Pancreas (tissue), 10 donors: ENCODE data around the gene TNN. TPM values are rescaled to one million over a fixed set of nuclear protein-coding genes. Genes with fewer than 3 reads are reported as not detected.
A peak's percentile ranks its signal among the peaks of the same experiment; 100 is the strongest.

Source experiments
- ATAC-seq, 4 donors: fragments of 200-7000 bp; cut with Tn5 transposase; one replicate each; pipeline versions ENCODE4 v1.8.0 to v1.9.1; 2020; ENCODE audit warnings: mild to moderate bottlenecking in 4 of 4, moderate library complexity in 4 of 4
- DNase-seq, 6 donors: peaks; one replicate each; pipeline ENCODE4 v3.0.0-alpha.2; 2020
- FAIRE-seq: peaks from 2 replicates; lab custom pipeline; 2012; peaks lifted over from hg19 to GRCh38; lab: Jason Lieb, UNC
- H3K27ac ChIP-seq, 4 donors: fragments of 200-600 bp; sonication (generic); 1 replicate in 3 of 4; 2 replicates in 1 of 4; pipeline versions ENCODE4 v1.5.0 to v1.8.0; 2020
- H3K27me3 ChIP-seq, 4 donors: fragments of 200-600 bp; one replicate each; pipeline ENCODE4 v1.8.0; 2021
- H3K36me3 ChIP-seq, 3 donors: fragments of 200-600 bp; sonication (generic) in 1 of 3; one replicate each; pipeline versions ENCODE4 v1.5.0 to v1.8.0; 2020 to 2021
- H3K4me1 ChIP-seq, 3 donors: fragments of 200-600 bp; one replicate each; pipeline ENCODE4 v1.8.0; 2021
- H3K4me3 ChIP-seq, 4 donors: fragments of 200-600 bp; sonication (generic) in 2 of 4; one replicate each; pipeline versions ENCODE4 v1.5.0 to v1.8.0; 2020 to 2021
- H3K9me3 ChIP-seq, 4 donors: fragments of 200-600 bp; one replicate each; pipeline ENCODE4 v1.8.0; 2021
- WGBS, 2 donors: extraction: QIAGEN DNeasy Blood & Tissue Kit; methylation state at CpG; one replicate each; pipeline ENCODE4 v1.1.7; 2013; 5-methylcytosine and 5-hydroxymethylcytosine counted together
- intact Hi-C, 3 donors: fragments of 100-400 bp; cut with DNase I; formaldehyde crosslinking; loops; one replicate each; pipeline versions ENCODE4 v1.11.1 to v1.14.2; 2022
- polyA plus RNA-seq, 2 donors: library from polyadenylated mRNA; stranded (reverse); fragments of 200-250 nt; gene quantifications; one replicate each; pipeline ENCODE4 v1.2.3, GENCODE V29; 2013
- total RNA-seq, 6 donors: library from RNA; stranded (reverse); fragmentation: NEBNext Ultra II Directional in 4 of 6; extraction: Animal tissue kit (Norgen Biotek cat#: 25700) in 4 of 6; gene quantifications; one replicate each; pipeline versions ENCODE4 v1.2.1 to v1.2.4, GENCODE V29; 2021 to 2023
- TF ChIP-seq, protein P1 (sequence below), 4 donors: fragments of 200-600 bp; sonication (generic) in 3 of 4; IDR thresholded peaks; one replicate each; pipeline versions ENCODE4 v1.5.0 to v1.8.0; 2021; ENCODE audit warnings: antibody characterized with exemption in 4 of 4
- donor health status: healthy with polysubstance abuse.
- donor health status: DM: no; HTN: no; CAD: no; lungs with moderate emphysema.
- donor health status: DM: no; HTN: no; CAD: no.
- donor health status: control.
- donor health status: control.
- donor health status: Bipolar disorder and iron deficiency.
- donor health status: DM: yes; HTN: yes; CAD: no.
- donor health status: DM: no; HTN: no; CAD: no.
- donor health status: DM: no; HTN: no; CAD: no.
- donor health status: DM: yes; HTN: yes; CAD: no.

Gene TNN
- total and polyA plus RNA-seq, 8 donors, result 0.05 to 0.09 (median 0.07) TPM; not detected in 4

DNA sequence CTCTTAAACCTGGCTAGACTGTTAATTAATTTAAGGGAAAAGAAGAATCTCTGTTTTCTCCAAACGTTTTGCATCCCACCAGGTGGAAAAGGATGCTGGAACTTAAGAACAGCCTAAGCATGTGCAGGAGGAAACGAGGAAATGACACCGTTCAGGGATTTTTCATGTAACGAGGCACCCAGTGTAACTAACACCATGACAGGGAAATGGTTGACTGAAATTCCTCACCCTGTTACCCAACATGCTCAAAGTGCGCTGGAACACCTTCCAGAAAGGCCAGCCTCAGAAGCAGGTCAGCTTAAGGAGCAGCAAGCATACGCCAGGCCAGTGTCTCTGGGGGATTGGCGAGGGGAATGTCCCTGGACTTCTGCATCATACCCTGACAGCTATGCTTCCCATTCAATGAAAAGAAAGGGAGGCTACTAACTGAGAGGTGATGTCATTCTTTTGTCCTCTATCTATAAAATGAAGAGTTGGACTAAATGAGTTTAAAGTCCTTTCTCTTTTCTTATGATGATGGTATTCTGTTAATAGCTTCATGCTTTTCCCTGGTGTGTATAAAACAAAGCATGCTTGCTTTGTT lies 21.6 kb downstream of the TNN start:
- FAIRE-seq (no peak), ATAC-seq (no peak), DNase-seq (no peak)
- Histone ChIP-seq H3K27ac (no peak overlapping the region), H3K4me3 (no peak overlapping the region), H3K36me3 (no peaks in the 10 kb centered on the region), H3K4me1 (no peaks in the 10 kb centered on the region), H3K27me3 (no peaks in the 10 kb centered on the region), H3K9me3 (no peaks in the 10 kb centered on the region)
- WGBS, 2 donors, result 70 to 71% methylated on average over 7 of the region's 7 CpGs
- intact Hi-C loops, result no loop called here
- TF ChIP-seq, protein P1, sequence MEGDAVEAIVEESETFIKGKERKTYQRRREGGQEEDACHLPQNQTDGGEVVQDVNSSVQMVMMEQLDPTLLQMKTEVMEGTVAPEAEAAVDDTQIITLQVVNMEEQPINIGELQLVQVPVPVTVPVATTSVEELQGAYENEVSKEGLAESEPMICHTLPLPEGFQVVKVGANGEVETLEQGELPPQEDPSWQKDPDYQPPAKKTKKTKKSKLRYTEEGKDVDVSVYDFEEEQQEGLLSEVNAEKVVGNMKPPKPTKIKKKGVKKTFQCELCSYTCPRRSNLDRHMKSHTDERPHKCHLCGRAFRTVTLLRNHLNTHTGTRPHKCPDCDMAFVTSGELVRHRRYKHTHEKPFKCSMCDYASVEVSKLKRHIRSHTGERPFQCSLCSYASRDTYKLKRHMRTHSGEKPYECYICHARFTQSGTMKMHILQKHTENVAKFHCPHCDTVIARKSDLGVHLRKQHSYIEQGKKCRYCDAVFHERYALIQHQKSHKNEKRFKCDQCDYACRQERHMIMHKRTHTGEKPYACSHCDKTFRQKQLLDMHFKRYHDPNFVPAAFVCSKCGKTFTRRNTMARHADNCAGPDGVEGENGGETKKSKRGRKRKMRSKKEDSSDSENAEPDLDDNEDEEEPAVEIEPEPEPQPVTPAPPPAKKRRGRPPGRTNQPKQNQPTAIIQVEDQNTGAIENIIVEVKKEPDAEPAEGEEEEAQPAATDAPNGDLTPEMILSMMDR (IDR thresholded peaks at IDR 0.05), result no peak

DNA sequence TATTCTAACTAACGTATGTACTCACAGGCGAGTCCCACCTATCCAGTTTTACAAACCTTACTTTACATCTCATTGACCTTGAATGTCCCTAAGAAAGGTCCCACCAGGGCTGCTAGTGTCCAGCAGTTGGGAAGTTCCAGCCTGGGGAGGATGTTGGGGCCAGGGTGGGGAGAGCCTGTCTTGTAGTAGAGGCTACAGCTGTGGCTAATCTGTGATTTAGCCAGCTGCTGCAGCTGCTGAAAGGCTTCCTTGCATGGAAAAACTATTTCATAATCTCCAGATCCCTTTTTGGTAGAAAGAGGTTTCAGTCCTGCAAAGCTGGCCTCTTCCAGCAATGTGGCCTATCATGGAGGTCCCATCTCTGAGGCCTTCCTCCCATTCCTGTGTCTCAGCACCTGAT lies 23.1 kb downstream of the TNN start:
- WGBS, 2 donors, result 90 to 93% methylated on average over 2 of the region's 2 CpGs
- FAIRE-seq (no peak), ATAC-seq (no peak), DNase-seq (no peak)
- no peaks in the 10 kb centered on the region for H3K9me3 ChIP-seq
- intact Hi-C loops, result no loop called here
- H3K27me3 ChIP-seq, result no peaks in the 10 kb centered on the region
- no peaks in the 10 kb centered on the region for H3K36me3 ChIP-seq
- no peaks in the 10 kb centered on the region for H3K4me1 ChIP-seq
- H3K4me3 ChIP-seq, result no peak overlapping the region
- H3K27ac ChIP-seq, result no peak overlapping the region
- TF ChIP-seq, protein P1 (IDR thresholded peaks at IDR 0.05), result no peak

DNA sequence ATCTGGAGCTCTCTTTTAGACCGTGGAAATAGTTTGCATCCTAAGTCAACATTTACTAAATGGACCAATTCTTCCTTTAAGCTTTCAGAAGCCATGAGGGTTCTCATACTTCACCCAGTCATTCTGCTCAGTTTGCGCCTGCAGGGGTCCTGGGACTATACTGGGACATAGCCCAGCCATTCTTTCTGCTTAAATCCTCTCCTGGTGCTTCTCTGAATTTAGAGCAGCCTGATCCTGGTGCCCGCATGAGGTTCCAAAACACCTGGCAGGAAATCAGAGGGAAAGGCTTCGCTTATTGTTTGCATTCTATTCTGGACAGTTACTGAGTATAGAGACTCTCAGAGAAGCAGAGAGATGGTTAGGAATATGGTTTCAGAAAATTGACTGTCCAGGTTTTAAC lies 27.0 kb downstream of the TNN start:
- Histone ChIP-seq H3K36me3 (no peaks in the 10 kb centered on the region), H3K4me3 (no peak overlapping the region), H3K27ac (no peak overlapping the region), H3K4me1 (no peaks in the 10 kb centered on the region), H3K27me3 (no peaks in the 10 kb centered on the region), H3K9me3 (no peaks in the 10 kb centered on the region)
- FAIRE-seq (no peak), ATAC-seq (no peak), DNase-seq (no peak)
- TF ChIP-seq, protein P1 (IDR thresholded peaks at IDR 0.05), result no peak
- 63 to 75% methylated on average over 4 of the region's 4 CpGs for WGBS, 2 donors
- intact Hi-C loops, result no loop called here

DNA sequence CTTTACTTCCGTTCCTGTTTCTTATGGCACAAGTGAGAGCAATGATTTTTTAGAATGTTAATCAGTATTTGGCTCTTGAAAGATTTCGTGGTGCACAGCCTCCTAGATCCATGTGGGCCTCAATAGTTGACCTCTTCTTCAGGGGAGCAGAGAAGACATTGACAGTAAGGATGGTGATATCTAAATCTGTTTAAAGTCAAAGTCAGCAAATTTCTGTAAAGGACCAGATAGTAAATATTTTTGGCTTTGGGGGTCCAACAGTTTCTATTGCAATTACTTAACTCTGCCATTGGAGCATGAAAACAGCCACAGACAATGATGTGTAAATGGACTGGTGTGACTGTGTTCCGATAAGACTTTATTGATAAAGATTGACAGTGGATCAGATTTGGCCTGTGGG lies 27.4 kb downstream of the TNN start:
- Histone ChIP-seq H3K27me3 (no peaks in the 10 kb centered on the region), H3K9me3 (no peaks in the 10 kb centered on the region), H3K27ac (no peak overlapping the region), H3K4me3 (no peak overlapping the region), H3K36me3 (no peaks in the 10 kb centered on the region), H3K4me1 (no peaks in the 10 kb centered on the region)
- 80 to 84% methylated on average over 3 of the region's 3 CpGs for WGBS, 2 donors
- FAIRE-seq, result no peak
- ATAC-seq, result no peak
- TF ChIP-seq, protein P1 (IDR thresholded peaks at IDR 0.05), result no peak
- no peak for DNase-seq
- intact Hi-C loops, result no loop called here

DNA sequence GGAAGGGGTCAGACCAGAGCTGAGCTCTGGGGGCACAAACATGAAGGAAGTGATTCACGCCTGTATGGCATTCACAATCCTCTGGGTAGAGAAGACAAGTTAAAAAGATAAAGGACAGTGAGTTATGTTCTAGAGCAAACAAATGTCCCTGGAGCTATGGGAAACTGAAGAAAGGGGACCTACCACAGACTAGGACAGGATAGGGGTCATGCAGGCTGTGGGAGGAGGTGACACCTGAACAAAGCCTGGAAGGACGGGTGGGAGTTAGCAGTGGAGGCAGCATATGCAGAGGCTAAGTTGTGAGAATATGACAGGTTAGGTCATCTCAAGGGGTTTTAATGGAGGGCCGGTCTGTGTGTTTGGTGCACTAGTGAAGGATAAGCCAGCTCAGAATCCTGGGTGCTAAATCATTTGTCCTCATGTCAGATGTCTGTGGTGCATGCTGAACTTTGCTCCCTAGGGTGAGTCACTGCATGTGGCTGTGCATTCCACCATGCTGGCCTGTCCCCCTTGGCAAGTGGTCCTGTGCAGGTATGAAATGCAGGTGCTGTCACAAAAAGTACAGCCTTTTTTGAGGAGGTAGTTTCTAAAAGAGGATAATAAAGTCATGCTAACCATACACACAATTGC lies 28.5 kb downstream of the TNN start:
- no peaks in the 10 kb centered on the region for H3K36me3 ChIP-seq
- H3K4me3 ChIP-seq, result no peak overlapping the region
- intact Hi-C loops, result no loop called here
- no peaks in the 10 kb centered on the region for H3K27me3 ChIP-seq
- WGBS, 2 donors, result 67 to 79% methylated on average over 3 of the region's 3 CpGs
- H3K4me1 ChIP-seq, result no peaks in the 10 kb centered on the region
- TF ChIP-seq, protein P1 (IDR thresholded peaks at IDR 0.05), result no peak
- no peak overlapping the region for H3K27ac ChIP-seq
- no peaks in the 10 kb centered on the region for H3K9me3 ChIP-seq
- FAIRE-seq, result no peak
- DNase-seq, result no peak
- peak in 2 of 4 donors; percentile 35 to 72 for ATAC-seq
